DMS153 treated with DMSO at 0.1 percent for 48 hours (cell line): ENCODE data around the gene KIFC3.
"Not testable (repeated sequence)": the region's sequence is repeated elsewhere in the genome, so short reads cannot be mapped to it uniquely, and the experiment has no call there.

Source experiments
- DNase-seq: peaks from one replicate; lab custom pipeline; 2025; ENCODE audit not compliant: unreplicated experiment; lab: John Stamatoyannopoulos, UW

The KIFC3 gene

GRCh38 chr16:57725151-57725550 is 77.1 kb downstream of the KIFC3 start:
- DNase-seq: no peak

DNA sequence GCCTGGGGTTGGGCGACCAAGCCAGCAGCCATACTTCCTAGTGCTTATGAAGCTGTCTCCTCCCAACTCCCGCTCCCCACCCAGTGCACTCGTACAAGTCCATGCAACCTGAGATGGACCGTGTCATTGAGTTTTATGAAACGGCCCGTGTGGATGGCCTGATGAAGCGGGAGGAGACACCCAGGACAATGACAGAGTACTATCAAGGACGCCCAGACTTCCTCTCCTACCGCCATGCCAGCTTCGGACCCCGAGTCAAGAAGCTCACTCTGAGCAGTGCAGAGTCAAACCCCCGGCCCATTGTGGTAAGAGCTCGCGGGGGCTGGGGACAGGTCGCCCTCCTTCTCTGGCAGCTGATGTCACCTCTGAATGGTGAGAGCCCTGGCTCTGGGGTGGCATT is 77.8 kb downstream of the KIFC3 start:
- DNase-seq: no peak

DNA sequence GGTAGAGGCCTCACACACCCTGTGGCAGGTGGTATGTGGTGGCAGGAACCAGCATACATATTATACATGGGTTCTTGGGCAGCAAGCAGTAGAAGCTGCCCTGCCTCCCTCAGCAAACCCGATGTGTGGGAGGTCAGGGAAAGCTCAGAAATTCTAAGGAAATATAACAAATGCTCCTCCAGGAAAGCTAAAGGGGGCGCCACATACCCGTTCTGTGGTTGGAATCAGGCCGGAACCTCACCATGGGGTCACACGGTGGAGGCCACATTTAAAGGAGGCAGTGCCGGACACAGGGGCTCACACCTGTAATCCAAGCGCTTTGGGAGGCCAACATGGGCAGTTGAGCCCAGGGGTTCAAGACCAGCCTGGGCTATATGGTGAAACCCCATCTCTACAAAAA is 79.1 kb downstream of the KIFC3 start:
- DNase-seq: no peak

GRCh38 chr16:57722651-57723050 is 79.6 kb downstream of the KIFC3 start:
- no peak for DNase-seq

DNA sequence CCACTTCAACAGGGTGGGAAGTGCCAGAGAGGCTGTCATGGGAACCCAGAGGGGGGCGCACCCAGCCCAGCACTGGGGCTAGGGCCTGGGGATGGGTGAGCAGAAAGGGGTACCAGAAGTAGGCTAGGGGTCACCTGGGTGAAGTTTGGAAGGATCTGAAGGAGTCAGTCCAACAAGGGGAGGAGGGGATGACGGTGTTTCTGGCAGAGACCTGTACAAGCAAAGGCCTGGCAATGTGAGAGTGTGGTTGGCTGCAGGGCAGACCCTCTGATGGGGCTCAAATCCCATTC is 80.1 kb downstream of the KIFC3 start:
- no peak for DNase-seq

- no peak for DNase-seq
Observed at GRCh38 chr16:57721356-57722209, 80.7 kb downstream of the KIFC3 start.

DNA sequence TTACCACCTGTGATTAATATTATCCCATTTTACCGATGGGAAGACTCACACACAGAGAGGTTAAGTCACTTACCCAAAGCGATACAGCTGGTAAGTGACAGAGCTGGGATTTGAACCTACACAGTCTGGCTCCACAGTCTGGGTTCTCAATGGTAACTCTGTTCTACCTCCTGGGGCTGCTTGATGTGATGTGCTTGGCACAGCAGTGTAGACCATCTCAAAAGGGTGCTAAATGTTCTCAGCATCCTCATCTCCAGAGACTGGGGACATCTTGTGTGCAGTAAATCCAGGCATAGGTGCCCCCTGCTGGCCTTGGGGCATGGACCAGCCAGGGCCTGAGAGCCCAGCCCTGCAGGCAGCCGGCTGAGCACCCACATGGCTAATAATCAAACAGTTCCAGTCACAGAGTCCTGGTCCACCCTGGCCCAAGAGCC is 82.1 kb downstream of the KIFC3 start:
- peak; percentile 1 for DNase-seq

DNA sequence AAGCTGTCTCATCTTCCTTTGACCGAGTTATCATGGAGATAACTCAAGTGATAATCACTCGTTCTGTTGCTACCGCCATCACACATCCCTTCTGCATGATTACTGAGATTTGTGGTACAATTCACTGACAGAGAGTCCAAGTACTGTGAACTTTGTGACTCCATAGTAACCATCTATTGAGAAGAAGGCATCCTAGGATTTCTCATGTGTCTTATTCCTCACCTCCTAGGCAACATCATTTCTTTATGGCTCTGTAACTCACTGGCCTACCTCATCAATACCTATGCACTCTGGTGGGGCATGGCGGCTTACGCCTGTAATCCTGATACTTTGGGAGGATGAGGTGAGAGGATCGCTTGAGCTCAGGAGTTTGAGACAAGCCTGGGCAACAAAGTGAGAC is 88.2 kb downstream of the KIFC3 start:
- no peak for DNase-seq

- DNase-seq: no peak
Observed at GRCh38 chr16:57713596-57713995, 88.7 kb downstream of the KIFC3 start.

DNA sequence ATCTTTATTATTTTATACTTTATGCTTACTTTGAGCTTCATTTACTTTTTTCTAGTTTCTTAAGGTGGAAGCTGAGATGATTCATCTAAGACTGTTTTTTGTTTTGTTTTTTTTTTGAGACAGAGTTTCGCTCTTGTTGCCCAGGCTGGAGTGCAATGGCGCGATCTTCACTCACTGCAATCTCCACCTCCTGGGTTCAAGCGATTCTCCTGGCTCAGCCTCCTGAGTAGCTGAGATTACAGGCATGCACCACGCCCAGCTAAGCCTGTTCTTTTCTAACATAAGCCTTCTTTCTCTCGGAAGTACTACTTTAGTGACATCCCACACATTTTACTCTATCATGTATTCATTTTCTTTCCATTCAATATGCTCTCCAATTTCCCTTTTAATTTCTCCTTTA is 89.7 kb downstream of the KIFC3 start:
- DNase-seq: not testable (repeated sequence)

GRCh38 chr16:57711993-57712392 is 90.3 kb downstream of the KIFC3 start:
- DNase-seq: no peak

DNA sequence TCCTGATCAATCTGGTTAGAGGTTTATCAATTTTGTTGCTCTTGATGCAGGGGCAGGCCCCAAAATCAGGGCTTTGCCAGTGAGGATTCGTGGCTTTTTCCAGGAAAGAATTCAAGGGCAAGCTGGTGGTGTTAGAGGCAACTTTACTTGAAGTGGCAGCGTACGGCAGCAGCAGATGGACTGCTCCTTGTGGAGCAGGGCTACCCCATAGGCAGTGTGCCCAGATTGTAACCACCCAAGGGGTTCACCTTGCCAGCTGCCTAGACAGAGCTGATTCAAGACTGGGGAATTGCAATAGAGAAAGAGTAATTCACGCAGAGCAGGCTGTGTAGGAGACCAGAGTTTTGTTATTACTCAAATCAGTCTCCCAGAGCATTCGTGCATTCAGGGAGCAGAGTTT is 90.9 kb downstream of the KIFC3 start:
- no peak for DNase-seq

- DNase-seq: no peak
Observed at GRCh38 chr16:57709663-57710062, 92.6 kb downstream of the KIFC3 start.
